Breast epithelium (tissue), 4 donors: Measurements from ENCODE around the gene FADS6. TPM values are rescaled to one million over a fixed set of nuclear protein-coding genes. Genes with fewer than 3 reads are reported as not detected.

ENCODE experiments used
- DNase-seq, 2 donors: peaks; one replicate each; pipeline ENCODE4 v3.0.0-alpha.2; 2019; ENCODE audit warnings: low spot score in 2 of 2
- H3K27ac ChIP-seq, 2 donors: fragments of 200-600 bp; sonication (generic) in 1 of 2; one replicate each; pipeline ENCODE4 v1.5.1; 2016 to 2019; ENCODE audit warnings: mild to moderate bottlenecking in 1 of 2
- H3K27me3 ChIP-seq, 2 donors: fragments of 200-600 bp; sonication (generic) in 1 of 2; one replicate each; pipeline versions ENCODE4 v1.5.1 to v1.6.0; 2017 to 2019; ENCODE audit warnings: control low read depth in 1 of 2, mild to moderate bottlenecking in 1 of 2
- H3K36me3 ChIP-seq: fragments of 200-600 bp; one replicate; pipeline ENCODE4 v1.5.1; 2019
- H3K4me1 ChIP-seq, 2 donors: fragments of 200-600 bp; sonication (generic); one replicate each; pipeline ENCODE4 v1.5.1; 2016 to 2019; ENCODE audit warnings: control low read depth in 1 of 2
- H3K4me3 ChIP-seq, 3 donors: fragments of 200-600 bp; sonication (generic); 1 replicate in 2 of 3; 2 replicates in 1 of 3; pipeline ENCODE4 v1.5.1; 2016 to 2019; ENCODE audit warnings: mild to moderate bottlenecking in 3 of 3, moderate library complexity in 2 of 3
- H3K9me3 ChIP-seq, 2 donors: fragments of 200-600 bp; sonication (generic) in 1 of 2; one replicate each; pipeline ENCODE4 v1.5.1; 2016 to 2019; ENCODE audit warnings: control low read depth in 1 of 2
- POLR2A ChIP-seq: fragments of 450-650 bp; IDR thresholded peaks from one replicate; pipeline ENCODE4 v1.6.1; 2016; ENCODE audit warnings: antibody characterized with exemption, mild to moderate bottlenecking, moderate library complexity
- POLR2AphosphoS5 ChIP-seq, 3 donors: sonication (generic); formaldehyde crosslinking; IDR thresholded peaks; one replicate each; pipeline ENCODE4 v1.6.1; 2017; ENCODE audit warnings: antibody characterized with exemption in 3 of 3
- intact Hi-C: fragments of 100-400 bp; cut with DNase I; formaldehyde crosslinking; loops from one replicate; pipeline ENCODE4 v1.15.1; 2023; ENCODE audit warnings: low total_unique reads
- total RNA-seq, 3 donors: library from RNA; depleted of rRNA; stranded (reverse); fragments of >200 nt; gene quantifications; one replicate each; pipeline ENCODE4 v1.1.0, GENCODE V29; 2016
- TF ChIP-seq, protein P1 (sequence below), 3 donors: fragments of 450-650 bp; IDR thresholded peaks; one replicate each; pipeline ENCODE4 v1.5.1; 2016 to 2017; ENCODE audit warnings: antibody characterized with exemption in 3 of 3, mild to moderate bottlenecking in 3 of 3, moderate library complexity in 3 of 3

The FADS6 gene
- total RNA-seq, 3 donors from 2014 or later, result 0.33 to 0.80 TPM; not detected in 1

DNA sequence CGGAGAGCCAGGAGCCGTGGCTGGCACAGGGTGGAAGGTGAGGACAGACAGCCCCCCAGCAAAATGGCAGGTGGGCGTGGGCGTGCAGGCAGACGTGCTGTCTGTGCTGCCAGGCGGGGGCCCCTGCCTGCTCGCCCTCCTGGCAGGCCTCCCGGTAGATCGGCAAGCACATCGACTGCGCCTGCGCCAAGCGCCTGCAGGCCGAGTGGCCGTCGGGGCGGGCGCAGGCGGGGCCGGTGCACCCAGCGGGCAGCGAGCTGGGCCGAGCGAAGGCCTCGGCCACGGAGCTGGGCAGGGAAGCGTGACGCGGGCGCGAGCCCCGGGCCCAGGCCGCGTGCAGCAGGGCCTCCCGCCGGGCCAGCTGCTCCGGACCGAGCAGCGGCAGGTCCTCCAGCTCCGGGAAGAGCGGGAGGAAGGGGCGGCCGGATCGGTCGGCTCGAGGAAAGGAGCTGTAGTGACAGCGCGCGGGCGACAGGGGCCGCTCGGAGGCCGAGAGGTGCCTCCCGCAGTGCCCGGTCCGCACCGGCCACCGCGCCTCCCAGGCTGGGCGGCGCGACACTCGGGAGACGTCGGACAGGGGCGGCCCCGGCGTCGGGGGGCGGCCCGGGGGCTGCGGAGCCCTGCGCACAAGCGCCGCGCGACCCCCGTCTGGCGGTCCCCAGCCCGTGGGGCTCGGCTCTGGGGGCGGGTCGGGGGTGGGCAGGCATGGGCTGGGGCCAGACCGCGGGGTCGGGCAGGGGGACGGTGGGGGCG lies 50.7 kb downstream of the FADS6 start:
- no peaks in the 10 kb centered on the region for H3K9me3 ChIP-seq
- DNase-seq, result no peak
- intact Hi-C loops, result no loop called here
- peaks cover 4 to 12% of the 10 kb centered on the region in 2 donors for H3K4me1 ChIP-seq
- TF ChIP-seq POLR2AphosphoS5 (IDR thresholded peaks at IDR 0.05) (no peak), POLR2A (no peak)
- TF ChIP-seq, protein P1, sequence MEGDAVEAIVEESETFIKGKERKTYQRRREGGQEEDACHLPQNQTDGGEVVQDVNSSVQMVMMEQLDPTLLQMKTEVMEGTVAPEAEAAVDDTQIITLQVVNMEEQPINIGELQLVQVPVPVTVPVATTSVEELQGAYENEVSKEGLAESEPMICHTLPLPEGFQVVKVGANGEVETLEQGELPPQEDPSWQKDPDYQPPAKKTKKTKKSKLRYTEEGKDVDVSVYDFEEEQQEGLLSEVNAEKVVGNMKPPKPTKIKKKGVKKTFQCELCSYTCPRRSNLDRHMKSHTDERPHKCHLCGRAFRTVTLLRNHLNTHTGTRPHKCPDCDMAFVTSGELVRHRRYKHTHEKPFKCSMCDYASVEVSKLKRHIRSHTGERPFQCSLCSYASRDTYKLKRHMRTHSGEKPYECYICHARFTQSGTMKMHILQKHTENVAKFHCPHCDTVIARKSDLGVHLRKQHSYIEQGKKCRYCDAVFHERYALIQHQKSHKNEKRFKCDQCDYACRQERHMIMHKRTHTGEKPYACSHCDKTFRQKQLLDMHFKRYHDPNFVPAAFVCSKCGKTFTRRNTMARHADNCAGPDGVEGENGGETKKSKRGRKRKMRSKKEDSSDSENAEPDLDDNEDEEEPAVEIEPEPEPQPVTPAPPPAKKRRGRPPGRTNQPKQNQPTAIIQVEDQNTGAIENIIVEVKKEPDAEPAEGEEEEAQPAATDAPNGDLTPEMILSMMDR (IDR thresholded peaks at IDR 0.05), result peak in 1 of 3 donors; percentile 58
- H3K36me3 ChIP-seq, result no peaks in the 10 kb centered on the region
- no peak overlapping the region for H3K27ac ChIP-seq
- H3K27me3 ChIP-seq, result peaks cover 0 to 4% of the 10 kb centered on the region in 2 donors
- H3K4me3 ChIP-seq, result peak overlapping the region; percentile 30 to 71 (median 52)

DNA sequence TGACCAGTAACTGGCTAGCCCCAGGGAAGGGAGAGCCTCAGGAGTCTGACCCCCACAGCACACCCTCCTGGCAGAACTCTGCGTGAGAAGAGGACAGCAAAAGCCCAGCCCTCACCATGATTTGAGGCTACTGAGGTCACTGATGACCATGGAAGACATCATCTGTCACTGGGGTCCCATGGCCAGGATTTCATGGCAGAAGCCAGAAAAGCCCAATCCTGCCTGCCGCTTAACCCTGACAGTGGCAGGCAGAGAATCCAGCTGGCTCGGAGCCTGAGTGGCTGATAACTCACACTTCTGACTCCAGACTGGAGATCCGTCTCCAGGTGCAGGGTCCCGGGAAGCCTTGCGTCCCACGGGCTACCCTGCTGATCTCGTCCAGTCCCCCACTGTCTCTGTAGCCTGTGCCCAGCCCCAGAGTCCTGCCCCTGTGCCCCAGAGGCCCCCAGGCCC lies 51.3 kb downstream of the FADS6 start:
- no peak for DNase-seq
- TF ChIP-seq POLR2A (no peak), POLR2AphosphoS5 (IDR thresholded peaks at IDR 0.05) (no peak)
- TF ChIP-seq, protein P1 (IDR thresholded peaks at IDR 0.05), result no peak
- H3K36me3 ChIP-seq, result no peaks in the 10 kb centered on the region
- H3K4me3 ChIP-seq, result peak overlapping the region; percentile 30 to 71 (median 52)
- peaks cover 0 to 4% of the 10 kb centered on the region in 2 donors for H3K27me3 ChIP-seq
- peak overlapping the region in 1 of 2 donors; percentile 52 for H3K27ac ChIP-seq
- intact Hi-C loops, result no loop called here
- peaks cover 4 to 12% of the 10 kb centered on the region in 2 donors for H3K4me1 ChIP-seq
- no peaks in the 10 kb centered on the region for H3K9me3 ChIP-seq

DNA sequence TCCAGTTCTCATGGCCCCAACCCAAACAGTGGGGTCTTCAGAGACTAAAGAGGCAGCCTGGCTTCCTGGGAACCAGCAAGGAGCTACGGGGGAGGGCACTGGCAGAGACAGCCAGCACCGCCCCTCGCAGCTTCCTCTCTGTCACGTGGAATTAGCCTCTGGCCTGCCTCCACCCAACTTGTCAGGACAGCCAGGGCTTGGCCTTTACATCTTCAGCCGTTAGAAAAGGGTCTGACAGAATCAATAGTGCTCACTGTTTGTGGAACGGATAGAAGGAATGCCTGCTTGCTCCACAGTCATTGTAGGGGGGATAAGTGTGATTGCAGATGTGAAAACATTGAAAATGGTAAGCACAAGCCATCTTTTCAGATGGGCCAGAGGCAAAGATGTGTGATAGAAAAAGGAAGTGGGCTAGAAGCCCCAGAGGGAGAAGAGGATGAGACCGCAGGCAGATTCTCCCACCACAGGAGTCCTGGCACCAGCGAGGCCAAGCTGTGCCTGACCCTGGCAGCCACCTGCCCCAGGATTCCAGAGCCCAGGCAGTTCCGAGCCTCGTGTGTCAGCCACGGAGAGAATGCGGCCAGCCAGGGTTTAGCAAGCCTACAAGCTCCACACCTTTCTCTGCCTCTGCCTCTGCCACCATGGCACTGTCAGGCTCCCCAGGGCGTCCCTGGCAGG lies 52.3 kb downstream of the FADS6 start:
- DNase-seq, result peak in 1 of 2 donors; percentile 39
- Histone ChIP-seq H3K27ac (peak overlapping the region; percentile 52 to 69), H3K9me3 (no peaks in the 10 kb centered on the region), H3K4me1 (peaks cover 4 to 12% of the 10 kb centered on the region in 2 donors), H3K4me3 (no peak overlapping the region), H3K36me3 (no peaks in the 10 kb centered on the region), H3K27me3 (peaks cover 0 to 4% of the 10 kb centered on the region in 2 donors)
- TF ChIP-seq, protein P1 (IDR thresholded peaks at IDR 0.05), result no peak
- no peak for TF ChIP-seq POLR2A
- no peak for TF ChIP-seq POLR2AphosphoS5 (IDR thresholded peaks at IDR 0.05)
- intact Hi-C loops, result no loop called here

DNA sequence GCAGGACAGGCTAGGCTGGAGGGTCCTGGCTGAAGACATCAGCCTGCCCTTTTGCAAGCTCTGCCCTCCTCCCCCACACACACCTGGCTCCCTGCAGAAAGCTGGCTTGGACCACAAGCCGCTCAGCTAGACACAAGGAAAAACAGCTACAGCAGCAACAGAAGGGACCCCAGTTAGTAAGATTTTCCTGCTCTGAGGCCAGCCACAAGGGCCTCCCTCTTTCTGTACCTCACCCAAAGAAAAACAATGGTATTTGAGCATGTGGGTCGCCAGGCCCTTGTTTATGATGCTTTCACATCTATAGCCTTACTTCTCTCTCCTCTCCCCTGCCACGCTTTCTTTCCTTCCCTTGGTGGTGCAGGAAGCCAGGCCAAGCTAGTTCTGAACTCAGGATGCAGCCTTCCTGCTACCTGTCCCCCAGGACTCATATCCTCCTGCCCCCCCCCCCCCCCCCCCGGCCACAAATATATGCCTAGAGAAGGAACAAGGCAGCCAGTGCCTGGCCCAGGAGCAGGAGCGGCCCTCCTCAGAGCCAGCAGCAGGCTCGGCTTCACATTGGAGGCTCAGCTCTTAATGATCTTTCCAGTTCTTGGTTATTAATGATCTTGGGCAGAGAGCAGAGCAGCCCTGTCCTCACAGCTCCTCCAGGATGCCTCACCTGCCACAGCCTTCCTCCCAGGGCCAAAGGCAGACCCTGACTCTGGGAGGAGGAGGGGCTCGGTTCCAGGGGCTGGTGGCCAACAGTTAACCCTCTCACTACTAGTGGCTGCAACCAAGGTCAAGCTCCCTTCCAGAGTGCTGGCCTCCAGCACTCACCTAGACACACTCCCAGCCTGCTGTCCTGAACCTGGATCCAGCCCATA lies 53.2 kb downstream of the FADS6 start:
- TF ChIP-seq, protein P1 (IDR thresholded peaks at IDR 0.05), result no peak
- no peaks in the 10 kb centered on the region for H3K9me3 ChIP-seq
- no peak overlapping the region for H3K4me3 ChIP-seq
- intact Hi-C loops, result no loop called here
- H3K27ac ChIP-seq, result peak overlapping the region in 1 of 2 donors; percentile 69
- no peak for DNase-seq
- no peaks in the 10 kb centered on the region for H3K36me3 ChIP-seq
- peaks cover 4 to 12% of the 10 kb centered on the region in 2 donors for H3K4me1 ChIP-seq
- no peaks in the 10 kb centered on the region for H3K27me3 ChIP-seq
